Activated CD8-positive, alpha-beta T cell treated with anti-CD3 and anti-CD28 coated beads, Interleukin-2, amount 10 ng/mL, durations not matched to agents 7 days and 5 days (primary cell): ENCODE results near the gene NCAN. TPM values are rescaled to one million over a fixed set of nuclear protein-coding genes. Genes with fewer than 3 reads are reported as not detected.

ENCODE experiments used
- ATAC-seq: fragments of 150-1000 bp; cut with Tn5 transposase; one replicate; pipeline ENCODE4 v1.10.0; 2021; ENCODE audit warnings: moderate library complexity
- CTCF ChIA-PET: fragments of 350-600 bp; sonication (Branson Sonifier 250); formaldehyde crosslinking; loops from one replicate; lab custom pipeline; 2021; ENCODE audit warnings: antibody characterized with exemption; lab: Charles Lee
- POLR2A ChIA-PET: fragments of 350-600 bp; sonication (Branson Sonifier 250); formaldehyde crosslinking; loops from one replicate; lab custom pipeline; 2021; ENCODE audit warnings: antibody characterized with exemption; lab: Charles Lee
- DNase-seq: peaks from one replicate; pipeline ENCODE4 v3.0.0-alpha.2; 2020
- H3K27ac Mint-ChIP-seq: one replicate; pipeline ENCODE4 v1.8.0; 2021; ENCODE audit warnings: mild to moderate bottlenecking, mixed read lengths
- H3K27me3 Mint-ChIP-seq: one replicate; pipeline ENCODE4 v1.8.0; 2021; ENCODE audit warnings: low read depth, mixed read lengths
- H3K36me3 Mint-ChIP-seq: one replicate; pipeline ENCODE4 v1.8.0; 2021; ENCODE audit warnings: low read depth, mixed read lengths
- H3K4me1 Mint-ChIP-seq: one replicate; pipeline ENCODE4 v1.8.0; 2021; ENCODE audit warnings: low read depth, mixed read lengths
- H3K4me3 Mint-ChIP-seq: one replicate; pipeline ENCODE4 v1.8.0; 2021; ENCODE audit warnings: mild to moderate bottlenecking, mixed read lengths
- H3K9me3 Mint-ChIP-seq: one replicate; pipeline ENCODE4 v1.8.0; 2022; ENCODE audit warnings: mixed read lengths; ENCODE audit not compliant: insufficient read depth
- total RNA-seq, 2 experiments: library from RNA; stranded (reverse); gene quantifications; one replicate each; pipeline ENCODE4 v1.2.3, GENCODE V29; 2021

Gene NCAN
- total RNA-seq, 2 experiments from 2014 or later = not detected

- ChIA-PET CTCF (no interaction called here), POLR2A (no interaction called here)
- Mint-ChIP-seq H3K4me1 (no peaks in the 10 kb centered on the region), H3K4me3 (no peak overlapping the region), H3K27me3 (no peaks in the 10 kb centered on the region), H3K36me3 (peaks cover 32% of the 10 kb centered on the region), H3K27ac (no peak overlapping the region), H3K9me3 (no peaks in the 10 kb centered on the region)
- DNase-seq (no peak), ATAC-seq (no peak)
Observed at GRCh38 chr19:19285686-19286085, 73.9 kb downstream of the NCAN start.

DNA sequence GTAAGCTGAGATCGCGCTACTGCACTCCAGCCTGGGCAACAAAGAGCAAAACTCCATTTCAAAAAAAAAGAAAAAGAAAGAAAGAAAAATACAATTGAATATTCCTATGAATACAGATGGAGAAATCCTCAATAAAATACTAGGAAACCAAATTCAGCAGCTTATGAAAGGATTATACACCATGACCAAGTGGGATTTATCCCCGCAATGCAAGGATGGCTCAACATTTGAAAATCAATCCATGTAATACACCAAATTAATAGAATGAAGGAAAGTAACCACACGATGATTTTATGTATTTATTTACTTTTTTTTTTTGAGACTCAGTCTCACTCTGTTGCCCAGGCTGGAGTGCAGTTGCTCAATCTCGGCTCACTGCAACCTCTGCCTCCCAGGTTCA lies 80.8 kb downstream of the NCAN start:
- DNase-seq (no peak), ATAC-seq (no peak)
- Mint-ChIP-seq H3K36me3 (peaks cover 56% of the 10 kb centered on the region), H3K27me3 (no peaks in the 10 kb centered on the region), H3K4me3 (no peak overlapping the region), H3K27ac (no peak overlapping the region), H3K9me3 (no peaks in the 10 kb centered on the region), H3K4me1 (no peaks in the 10 kb centered on the region)
- POLR2A ChIA-PET = no interaction called here
- CTCF ChIA-PET = no interaction called here

DNA sequence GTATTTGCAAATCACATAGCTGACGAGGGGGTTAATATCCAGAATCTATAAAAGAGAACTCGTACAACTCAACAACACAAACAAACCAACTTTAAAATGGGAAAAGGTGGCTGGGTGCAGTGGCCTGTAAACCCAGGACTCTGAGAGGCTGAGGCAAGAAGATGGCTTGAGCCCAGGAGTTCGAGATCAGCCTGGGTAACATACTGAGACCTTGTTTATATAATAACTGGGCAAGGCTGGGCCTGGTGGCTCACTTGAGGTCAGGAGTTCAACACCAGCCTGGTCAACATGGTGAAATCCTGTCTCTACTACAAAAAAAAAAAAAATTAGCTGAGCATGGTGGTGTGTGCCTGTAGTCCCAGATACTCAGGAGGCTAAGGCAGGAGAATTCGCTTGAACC lies 83.2 kb downstream of the NCAN start:
- Mint-ChIP-seq H3K27me3 (no peaks in the 10 kb centered on the region), H3K36me3 (peaks cover 47% of the 10 kb centered on the region), H3K4me1 (no peaks in the 10 kb centered on the region), H3K9me3 (no peaks in the 10 kb centered on the region), H3K4me3 (no peak overlapping the region), H3K27ac (no peak overlapping the region)
- ATAC-seq (no peak), DNase-seq (no peak)
- CTCF ChIA-PET = no interaction called here
- POLR2A ChIA-PET = no interaction called here

DNA sequence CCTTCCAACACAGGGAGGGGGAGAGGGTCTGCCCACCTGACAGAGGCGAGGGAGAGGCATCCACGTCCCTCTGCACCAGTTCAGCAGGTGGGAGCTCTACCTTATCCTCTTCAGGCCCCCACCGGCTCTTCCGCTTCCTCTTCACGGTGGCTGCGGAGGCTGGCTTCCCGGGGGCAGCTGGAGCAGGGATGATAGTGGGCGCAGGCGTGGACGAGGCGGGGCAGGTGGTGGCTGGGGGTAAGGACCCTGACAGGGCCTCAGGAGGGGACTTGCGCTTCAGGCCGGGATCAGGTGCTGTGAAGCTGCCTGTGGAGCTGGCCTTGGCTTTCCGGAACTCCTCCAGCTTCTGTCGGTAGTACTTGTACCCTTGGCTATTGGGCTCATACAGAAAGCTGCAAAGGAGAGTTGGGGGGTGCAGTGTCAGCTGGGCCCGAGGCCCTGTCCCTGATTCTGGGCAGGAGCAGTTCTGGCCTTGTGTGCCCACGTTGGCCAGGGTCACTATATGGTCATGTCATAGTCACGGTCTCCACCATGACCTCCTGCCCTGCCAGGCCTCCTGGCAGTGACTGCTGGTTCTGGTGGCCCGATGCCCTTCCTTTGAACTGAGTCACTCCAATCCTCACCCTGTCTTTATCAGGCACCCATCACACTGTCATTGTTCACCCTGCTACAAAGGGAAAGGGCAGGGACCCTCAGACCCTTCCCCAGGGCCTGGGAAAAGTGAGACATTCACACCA lies 85.4 kb downstream of the NCAN start:
- no peaks in the 10 kb centered on the region for H3K9me3 Mint-ChIP-seq
- H3K36me3 Mint-ChIP-seq = peaks cover 43% of the 10 kb centered on the region
- no peak overlapping the region for H3K27ac Mint-ChIP-seq
- no peak for ATAC-seq
- ChIA-PET POLR2A (no interaction called here), CTCF (no interaction called here)
- H3K4me1 Mint-ChIP-seq = no peaks in the 10 kb centered on the region
- no peak for DNase-seq
- H3K27me3 Mint-ChIP-seq = no peaks in the 10 kb centered on the region
- no peak overlapping the region for H3K4me3 Mint-ChIP-seq

DNA sequence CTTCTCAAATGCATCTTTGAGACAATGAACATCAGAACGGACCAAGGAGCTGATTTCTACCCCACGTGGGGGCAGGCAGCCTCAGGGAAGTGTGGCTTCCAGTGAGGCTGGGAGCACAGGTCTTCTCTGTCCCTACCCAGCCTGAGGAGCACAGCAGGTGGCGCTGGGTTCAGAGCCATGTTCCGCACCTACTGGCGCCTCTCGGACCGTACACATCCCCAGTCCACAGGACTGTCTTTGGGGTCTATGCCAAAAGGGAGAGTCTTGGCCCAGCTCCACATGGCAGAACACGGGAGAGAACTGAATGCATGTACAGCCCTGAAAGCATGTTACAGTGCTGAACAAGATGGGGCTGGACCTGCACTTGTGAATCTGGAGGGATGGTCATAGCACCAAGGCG lies 86.0 kb downstream of the NCAN start:
- H3K4me1 Mint-ChIP-seq = no peaks in the 10 kb centered on the region
- no peak overlapping the region for H3K4me3 Mint-ChIP-seq
- CTCF ChIA-PET = no interaction called here
- H3K27me3 Mint-ChIP-seq = no peaks in the 10 kb centered on the region
- H3K27ac Mint-ChIP-seq = no peak overlapping the region
- H3K9me3 Mint-ChIP-seq = no peaks in the 10 kb centered on the region
- DNase-seq = no peak
- ATAC-seq = no peak
- POLR2A ChIA-PET = no interaction called here
- peaks cover 37% of the 10 kb centered on the region for H3K36me3 Mint-ChIP-seq

DNA sequence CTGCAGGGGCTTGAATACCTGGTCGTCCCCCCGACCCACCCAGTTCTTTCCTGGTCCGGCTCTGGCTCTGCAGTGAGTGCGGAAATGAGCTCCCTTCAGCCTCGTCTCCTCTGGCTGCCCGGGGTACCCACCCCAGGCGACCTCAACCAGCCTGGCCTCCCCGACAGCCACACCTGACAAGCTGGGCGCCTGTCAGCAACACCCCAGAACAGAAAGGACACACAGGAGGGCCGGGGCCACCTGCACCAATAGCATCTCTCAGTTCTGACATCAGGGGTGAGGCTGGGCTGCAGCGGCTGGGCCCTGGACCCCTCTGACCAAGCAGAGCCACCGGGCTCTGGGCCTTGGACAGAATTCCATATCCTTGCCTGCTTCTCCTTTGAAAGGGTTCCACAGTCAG lies 88.9 kb downstream of the NCAN start:
- Mint-ChIP-seq H3K4me1 (no peaks in the 10 kb centered on the region), H3K27me3 (no peaks in the 10 kb centered on the region), H3K36me3 (peaks cover 28% of the 10 kb centered on the region), H3K9me3 (no peaks in the 10 kb centered on the region), H3K27ac (no peak overlapping the region), H3K4me3 (no peak overlapping the region)
- ChIA-PET POLR2A (interaction anchor here (1.1 kb wide), 1 partner anchor 35 kb away, joined by 4 read pairs; no protein-coding TSS in a partner anchor), CTCF (no interaction called here)
- DNase-seq (no peak), ATAC-seq (no peak)

Other genes with a start within 250 kb of the NCAN start
- gene SUGP2, start 178.4 kb upstream of the NCAN start, total RNA-seq = 100 to 1,000 TPM; 123 to 124 TPM
- 10 to 100 TPM; 33.4 to 35.4 TPM for gene ARMC6, start 178.4 kb upstream of the NCAN start, total RNA-seq
- gene SLC25A42, start 148.0 kb upstream of the NCAN start, total RNA-seq = 10 to 100 TPM; 20.1 to 20.2 TPM
- 10 to 100 TPM; 20.3 to 22.8 TPM for gene TMEM161A, start 73.5 kb upstream of the NCAN start, total RNA-seq
- 1 to 10 TPM; 2.2 to 3.6 TPM for gene MEF2B, start 41.7 kb upstream of the NCAN start, total RNA-seq
- 10 to 100 TPM; 22.1 to 25.4 TPM for gene BORCS8, start 19.8 kb upstream of the NCAN start, total RNA-seq
- 10 to 100 TPM; 97.9 to 98.7 TPM for gene RFXANK, start 19.7 kb upstream of the NCAN start, total RNA-seq
- gene NR2C2AP, start 8.5 kb upstream of the NCAN start, total RNA-seq = 10 to 100 TPM; 35.6 TPM
- not detected for gene TM6SF2, start 61.3 kb downstream of the NCAN start, total RNA-seq
- 10 to 100 TPM; 58.9 to 60.9 TPM for gene SUGP1, start 108.6 kb downstream of the NCAN start, total RNA-seq
- gene MAU2, start 108.9 kb downstream of the NCAN start, total RNA-seq = 10 to 100 TPM; 67.0 to 67.4 TPM
- gene GATAD2A, start 193.7 kb downstream of the NCAN start, total RNA-seq = 100 to 1,000 TPM; 180 TPM